Mucosa of descending colon (tissue), 3 donors: ENCODE results near the gene APP. TPM values are rescaled to one million over a fixed set of nuclear protein-coding genes. Genes with fewer than 3 reads are reported as not detected.

Experiments used
- ATAC-seq: fragments of 200-7000 bp; cut with Tn5 transposase; one replicate; pipeline ENCODE4 v1.9.1; 2020; ENCODE audit warnings: mild to moderate bottlenecking, moderate library complexity
- DNase-seq, 3 donors: peaks; one replicate each; pipeline ENCODE4 v3.0.0-alpha.2; 2020
- H3K36me3 ChIP-seq: fragments of 200-600 bp; one replicate; pipeline ENCODE4 v1.8.0; 2021; ENCODE audit warnings: low read depth, mild to moderate bottlenecking
- H3K4me1 ChIP-seq: fragments of 200-600 bp; one replicate; pipeline ENCODE4 v1.8.0; 2021; ENCODE audit warnings: low read depth, mild to moderate bottlenecking
- H3K4me3 ChIP-seq: fragments of 200-600 bp; one replicate; pipeline ENCODE4 v1.8.0; 2021; ENCODE audit warnings: mild to moderate bottlenecking
- H3K9me3 ChIP-seq: fragments of 200-600 bp; one replicate; pipeline ENCODE4 v1.8.0; 2021; ENCODE audit warnings: mild to moderate bottlenecking
- intact Hi-C, 2 donors: fragments of 100-400 bp; cut with DNase I in 1 of 2; cut with micrococcal nuclease in 1 of 2; formaldehyde crosslinking; loops; one replicate each; pipeline versions ENCODE4 v1.11.0 to v1.11.1; 2022; cut with DNase I, micrococcal nuclease
- total RNA-seq, 3 donors: library from RNA; stranded (reverse); fragmentation: NEBNext Ultra II Directional in 2 of 3; extraction: Animal tissue kit (Norgen Biotek cat#: 25700) in 2 of 3; gene quantifications; one replicate each; pipeline versions ENCODE4 v1.2.1 to v1.2.4, GENCODE V29; 2021 to 2023
- TF ChIP-seq, protein P1 (sequence below): fragments of 200-600 bp; IDR thresholded peaks from one replicate; pipeline ENCODE4 v1.8.0; 2022; ENCODE audit warnings: antibody characterized with exemption, mild to moderate bottlenecking
- donor health status: DM: no; HTN: no; CAD: no; lungs with moderate emphysema.
- donor health status: DM: no; HTN: no; CAD: no.
- donor health status: DM: no; HTN: yes; CAD: no.

The APP gene
- total RNA-seq, 3 donors from 2014 or later, result 573 to 666 (median 579) TPM

DNA sequence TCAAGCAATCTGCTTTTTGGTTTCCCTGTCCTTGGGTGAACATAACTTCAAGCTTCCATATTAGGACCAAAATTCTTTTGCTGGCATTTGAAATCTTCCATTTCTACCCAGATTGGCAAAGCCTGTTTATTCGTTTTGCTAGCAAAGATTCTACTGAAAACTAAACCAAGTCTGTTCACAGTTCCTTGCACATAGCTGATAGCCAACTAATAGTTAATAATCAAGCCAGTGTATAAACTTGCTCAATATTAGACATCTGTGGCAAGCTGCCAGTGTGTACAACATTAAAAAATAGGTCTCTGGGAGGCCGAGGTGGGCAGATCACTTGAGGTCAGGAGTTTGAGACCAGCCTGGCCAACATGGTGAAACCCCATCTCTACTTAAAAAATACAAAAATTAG is 6.3 kb downstream of the APP start:
- ATAC-seq (no peak), DNase-seq (no peak)
- no peak overlapping the region for H3K4me3 ChIP-seq
- H3K9me3 ChIP-seq, result no peaks in the 10 kb centered on the region
- intact Hi-C loops, result no loop called here
- no peaks in the 10 kb centered on the region for H3K36me3 ChIP-seq
- TF ChIP-seq, protein P1, sequence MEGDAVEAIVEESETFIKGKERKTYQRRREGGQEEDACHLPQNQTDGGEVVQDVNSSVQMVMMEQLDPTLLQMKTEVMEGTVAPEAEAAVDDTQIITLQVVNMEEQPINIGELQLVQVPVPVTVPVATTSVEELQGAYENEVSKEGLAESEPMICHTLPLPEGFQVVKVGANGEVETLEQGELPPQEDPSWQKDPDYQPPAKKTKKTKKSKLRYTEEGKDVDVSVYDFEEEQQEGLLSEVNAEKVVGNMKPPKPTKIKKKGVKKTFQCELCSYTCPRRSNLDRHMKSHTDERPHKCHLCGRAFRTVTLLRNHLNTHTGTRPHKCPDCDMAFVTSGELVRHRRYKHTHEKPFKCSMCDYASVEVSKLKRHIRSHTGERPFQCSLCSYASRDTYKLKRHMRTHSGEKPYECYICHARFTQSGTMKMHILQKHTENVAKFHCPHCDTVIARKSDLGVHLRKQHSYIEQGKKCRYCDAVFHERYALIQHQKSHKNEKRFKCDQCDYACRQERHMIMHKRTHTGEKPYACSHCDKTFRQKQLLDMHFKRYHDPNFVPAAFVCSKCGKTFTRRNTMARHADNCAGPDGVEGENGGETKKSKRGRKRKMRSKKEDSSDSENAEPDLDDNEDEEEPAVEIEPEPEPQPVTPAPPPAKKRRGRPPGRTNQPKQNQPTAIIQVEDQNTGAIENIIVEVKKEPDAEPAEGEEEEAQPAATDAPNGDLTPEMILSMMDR, result no peak
- peaks cover 6% of the 10 kb centered on the region for H3K4me1 ChIP-seq

DNA sequence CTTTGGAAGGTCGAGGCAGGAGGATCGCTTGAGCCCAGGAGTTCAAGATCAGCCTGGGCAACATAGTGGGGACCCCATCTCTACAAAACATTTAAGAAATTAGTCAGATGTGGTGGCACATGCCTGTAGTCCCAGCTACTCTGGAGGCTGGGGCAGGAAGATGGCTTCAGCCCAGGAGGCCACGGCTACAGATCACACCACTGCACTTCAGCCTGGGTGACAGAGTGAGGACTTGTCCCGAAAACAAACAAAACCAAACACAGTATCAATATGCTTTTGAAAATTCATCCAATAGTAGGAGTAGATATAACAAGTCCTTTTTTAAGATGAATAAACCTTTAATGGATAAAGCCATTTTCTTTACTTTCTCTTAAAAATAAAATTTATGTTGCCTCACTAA is 8.5 kb downstream of the APP start:
- Histone ChIP-seq H3K9me3 (no peaks in the 10 kb centered on the region), H3K36me3 (no peaks in the 10 kb centered on the region), H3K4me3 (no peak overlapping the region), H3K4me1 (peaks cover 19% of the 10 kb centered on the region)
- DNase-seq, result no peak
- intact Hi-C loops, result no loop called here
- TF ChIP-seq, protein P1, result no peak
- ATAC-seq, result no peak

DNA sequence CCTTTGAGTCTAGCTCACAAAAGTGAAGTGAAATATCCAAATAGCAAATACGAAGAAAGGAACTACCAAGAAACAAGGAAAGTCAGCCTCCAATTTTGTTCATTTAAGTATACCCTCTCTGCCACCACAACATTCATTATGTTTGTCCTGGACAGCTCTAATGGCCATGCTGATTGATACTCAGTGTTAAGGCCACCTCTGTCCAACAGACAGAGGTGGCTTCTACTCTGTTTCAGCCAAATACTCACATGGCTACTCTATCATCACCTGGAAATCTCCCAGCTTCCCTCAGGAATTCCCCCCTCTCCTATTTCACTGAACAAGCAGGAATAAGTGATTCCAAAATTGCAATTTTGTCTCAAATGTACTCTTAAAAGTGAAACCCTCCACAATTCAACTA is 10.7 kb downstream of the APP start:
- no peak overlapping the region for H3K4me3 ChIP-seq
- no peak for ATAC-seq
- TF ChIP-seq, protein P1, result no peak
- intact Hi-C loops, result no loop called here
- no peaks in the 10 kb centered on the region for H3K9me3 ChIP-seq
- DNase-seq, result no peak
- H3K36me3 ChIP-seq, result no peaks in the 10 kb centered on the region
- peaks cover 17% of the 10 kb centered on the region for H3K4me1 ChIP-seq

DNA sequence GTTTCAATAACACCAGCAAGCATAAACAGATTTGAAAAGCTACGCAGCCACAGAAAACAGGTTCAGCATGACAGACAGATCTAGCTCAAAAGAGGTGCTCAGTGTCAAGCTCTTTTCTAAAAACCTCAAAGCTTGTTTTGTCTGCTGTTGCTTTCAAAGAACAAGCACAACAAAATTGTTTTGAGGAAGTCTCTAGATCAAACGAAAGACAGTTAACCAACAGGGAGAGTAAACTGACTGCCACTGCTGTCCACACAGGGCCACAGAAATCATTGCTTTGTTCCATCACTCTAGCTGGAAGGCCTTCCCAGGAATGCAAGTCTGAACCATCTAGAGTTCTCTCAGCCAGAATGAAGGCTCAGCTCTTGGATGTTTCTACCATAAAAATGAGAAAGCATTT is 12.8 kb downstream of the APP start:
- no peaks in the 10 kb centered on the region for H3K9me3 ChIP-seq
- TF ChIP-seq, protein P1, result no peak
- no peaks in the 10 kb centered on the region for H3K36me3 ChIP-seq
- intact Hi-C loops, result no loop called here
- H3K4me1 ChIP-seq, result peaks cover 27% of the 10 kb centered on the region
- H3K4me3 ChIP-seq, result no peak overlapping the region
- ATAC-seq (peak; percentile 14), DNase-seq (no peak)

DNA sequence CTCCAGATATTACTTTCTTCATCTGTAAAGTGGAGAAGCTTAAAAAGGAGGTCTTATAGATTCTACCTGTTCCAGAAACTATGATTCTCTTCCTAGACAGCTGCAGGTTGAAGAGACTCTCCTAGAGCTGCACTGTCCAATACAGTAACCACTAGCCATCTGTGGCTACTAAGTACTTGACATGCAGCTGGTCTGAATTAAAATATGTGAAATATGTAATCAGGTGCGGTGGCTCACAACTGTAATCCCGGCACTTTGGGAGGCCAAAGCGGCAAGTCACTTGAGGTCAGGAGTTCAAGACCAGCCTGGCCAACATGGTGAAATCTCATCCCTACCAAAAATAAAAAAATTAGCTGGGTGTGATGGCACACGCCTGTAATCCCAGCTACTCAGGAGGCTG is 15.8 kb downstream of the APP start:
- intact Hi-C loops, result no loop called here
- ATAC-seq (no peak), DNase-seq (no peak)
- Histone ChIP-seq H3K4me3 (no peak overlapping the region), H3K9me3 (no peaks in the 10 kb centered on the region), H3K4me1 (peaks cover 27% of the 10 kb centered on the region), H3K36me3 (no peaks in the 10 kb centered on the region)
- TF ChIP-seq, protein P1, result no peak

DNA sequence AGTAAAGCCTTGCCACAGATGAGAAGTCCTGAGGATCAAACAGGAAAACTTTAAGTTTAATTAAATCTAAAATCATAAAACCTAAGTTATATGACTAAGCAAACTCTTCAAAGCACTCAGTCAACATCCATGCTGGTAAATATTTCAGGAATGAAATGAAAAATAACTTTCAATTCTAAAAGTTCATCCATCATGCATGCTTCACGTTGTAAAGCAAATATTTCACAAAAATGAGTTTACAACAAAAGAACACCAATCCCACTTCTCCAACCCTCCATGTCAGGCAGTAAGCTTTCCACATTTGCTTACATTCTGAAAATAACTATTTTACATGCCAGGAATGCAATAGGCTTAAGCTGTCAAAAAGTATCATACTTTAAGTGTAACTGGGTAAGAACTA is 16.8 kb downstream of the APP start:
- Histone ChIP-seq H3K4me3 (no peak overlapping the region), H3K4me1 (peaks cover 22% of the 10 kb centered on the region), H3K9me3 (no peaks in the 10 kb centered on the region), H3K36me3 (no peaks in the 10 kb centered on the region)
- TF ChIP-seq, protein P1, result no peak
- DNase-seq, result no peak
- intact Hi-C loops, result no loop called here
- ATAC-seq, result peak; percentile 32
